ENCODE data around the gene OAS2.

The OAS2 gene

DNA sequence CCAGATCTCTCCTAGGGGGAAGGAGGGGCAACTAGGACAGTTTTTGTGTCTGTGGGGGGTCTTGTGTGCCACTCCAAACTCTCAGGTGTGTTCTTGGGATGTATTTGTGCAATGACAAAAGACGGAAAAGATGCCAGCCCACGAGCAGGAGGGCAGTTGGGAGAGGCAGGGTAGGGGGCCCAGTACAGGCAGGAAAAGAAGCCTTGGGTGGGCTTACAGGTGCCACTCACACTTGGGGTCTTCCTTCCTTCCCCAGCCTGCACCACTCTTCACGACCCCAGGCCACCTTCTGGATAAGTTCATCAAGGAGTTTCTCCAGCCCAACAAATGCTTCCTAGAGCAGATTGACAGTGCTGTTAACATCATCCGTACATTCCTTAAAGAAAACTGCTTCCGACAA lies 24.4 kb downstream of the OAS2 start:
- Histone ChIP-seq H3K4me2 (ENCODE audit: low read length) (no peak overlapping the region), H3K9me3 (ENCODE audit: low read length) (peaks cover 5% of the 10 kb centered on the region), H3K4me3 (ENCODE audit: low read depth, low read length, poor library complexity, severe bottlenecking) (no peak overlapping the region), H3K36me3 (ENCODE audit: insufficient read depth, low read length) (peaks cover 9% of the 10 kb centered on the region), H3K9me2 (ENCODE audit: low read depth, low read length) (no peaks in the 10 kb centered on the region), H2AFZ (ENCODE audit: low read length) (no peak overlapping the region), H3K27me3 (ENCODE audit: insufficient read depth, low read length) (no peaks in the 10 kb centered on the region), H3F3A (ENCODE audit: insufficient read depth, low read length) (0 out of 2 replicates have a peak, but pooled peaks cover 4% of the 10 kb centered on the region), H3K9ac (ENCODE audit: low read length) (no peak overlapping the region), H3K27ac (ENCODE audit: low read depth, low read length, poor library complexity, severe bottlenecking) (no peak overlapping the region), H4K20me1 (ENCODE audit: insufficient read depth, low read length) (no peaks in the 10 kb centered on the region), H3K4me1 (ENCODE audit: insufficient read depth, low read length, severe bottlenecking) (peaks cover 24% of the 10 kb centered on the region), H3K79me2 (ENCODE audit: insufficient read depth, low read length) (no peaks in the 10 kb centered on the region)
- no peak for TF ChIP-seq EZH2 (IDR thresholded peaks at IDR 0.05; ENCODE audit: borderline replicate concordance, low read length)
- TF ChIP-seq, protein P1, sequence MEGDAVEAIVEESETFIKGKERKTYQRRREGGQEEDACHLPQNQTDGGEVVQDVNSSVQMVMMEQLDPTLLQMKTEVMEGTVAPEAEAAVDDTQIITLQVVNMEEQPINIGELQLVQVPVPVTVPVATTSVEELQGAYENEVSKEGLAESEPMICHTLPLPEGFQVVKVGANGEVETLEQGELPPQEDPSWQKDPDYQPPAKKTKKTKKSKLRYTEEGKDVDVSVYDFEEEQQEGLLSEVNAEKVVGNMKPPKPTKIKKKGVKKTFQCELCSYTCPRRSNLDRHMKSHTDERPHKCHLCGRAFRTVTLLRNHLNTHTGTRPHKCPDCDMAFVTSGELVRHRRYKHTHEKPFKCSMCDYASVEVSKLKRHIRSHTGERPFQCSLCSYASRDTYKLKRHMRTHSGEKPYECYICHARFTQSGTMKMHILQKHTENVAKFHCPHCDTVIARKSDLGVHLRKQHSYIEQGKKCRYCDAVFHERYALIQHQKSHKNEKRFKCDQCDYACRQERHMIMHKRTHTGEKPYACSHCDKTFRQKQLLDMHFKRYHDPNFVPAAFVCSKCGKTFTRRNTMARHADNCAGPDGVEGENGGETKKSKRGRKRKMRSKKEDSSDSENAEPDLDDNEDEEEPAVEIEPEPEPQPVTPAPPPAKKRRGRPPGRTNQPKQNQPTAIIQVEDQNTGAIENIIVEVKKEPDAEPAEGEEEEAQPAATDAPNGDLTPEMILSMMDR (IDR thresholded peaks at IDR 0.05; ENCODE audit: low read length) = no peak

DNA sequence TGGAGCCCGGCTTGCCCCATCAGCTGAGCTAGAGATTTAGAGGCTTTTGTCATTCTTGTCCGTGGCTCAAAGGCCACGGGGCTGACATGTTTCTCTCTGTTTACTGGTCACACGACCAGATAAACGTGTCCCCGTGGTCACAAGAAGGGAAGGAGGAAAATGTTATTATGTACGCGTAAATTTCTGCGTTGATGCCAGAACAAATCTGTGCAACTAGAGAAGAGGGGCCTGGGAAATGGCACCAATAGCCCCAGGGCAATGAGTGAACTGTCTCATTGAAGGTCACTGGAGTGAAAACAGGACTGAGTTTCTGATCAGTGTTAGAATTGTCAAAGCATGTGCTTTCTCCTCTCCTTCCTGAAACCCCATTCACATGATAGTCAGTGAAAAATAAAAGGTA lies 25.3 kb downstream of the OAS2 start:
- Histone ChIP-seq H3K27me3 (ENCODE audit: insufficient read depth, low read length) (no peaks in the 10 kb centered on the region), H3K4me2 (ENCODE audit: low read length) (no peak overlapping the region), H2AFZ (ENCODE audit: low read length) (no peak overlapping the region), H3K27ac (ENCODE audit: low read depth, low read length, poor library complexity, severe bottlenecking) (no peak overlapping the region), H3K36me3 (ENCODE audit: insufficient read depth, low read length) (no peaks in the 10 kb centered on the region), H3K79me2 (ENCODE audit: insufficient read depth, low read length) (no peaks in the 10 kb centered on the region), H3K4me1 (ENCODE audit: insufficient read depth, low read length, severe bottlenecking) (peaks cover 17% of the 10 kb centered on the region), H3K9me2 (ENCODE audit: low read depth, low read length) (no peaks in the 10 kb centered on the region), H3F3A (ENCODE audit: insufficient read depth, low read length) (0 out of 2 replicates have a peak, but pooled peaks cover 1% of the 10 kb centered on the region), H3K9me3 (ENCODE audit: low read length) (no peaks in the 10 kb centered on the region), H3K9ac (ENCODE audit: low read length) (no peak overlapping the region), H4K20me1 (ENCODE audit: insufficient read depth, low read length) (no peaks in the 10 kb centered on the region), H3K4me3 (ENCODE audit: low read depth, low read length, poor library complexity, severe bottlenecking) (no peak overlapping the region)
- no peak for TF ChIP-seq EZH2 (IDR thresholded peaks at IDR 0.05; ENCODE audit: borderline replicate concordance, low read length)
- TF ChIP-seq, protein P1 (IDR thresholded peaks at IDR 0.05; ENCODE audit: low read length) = no peak

DNA sequence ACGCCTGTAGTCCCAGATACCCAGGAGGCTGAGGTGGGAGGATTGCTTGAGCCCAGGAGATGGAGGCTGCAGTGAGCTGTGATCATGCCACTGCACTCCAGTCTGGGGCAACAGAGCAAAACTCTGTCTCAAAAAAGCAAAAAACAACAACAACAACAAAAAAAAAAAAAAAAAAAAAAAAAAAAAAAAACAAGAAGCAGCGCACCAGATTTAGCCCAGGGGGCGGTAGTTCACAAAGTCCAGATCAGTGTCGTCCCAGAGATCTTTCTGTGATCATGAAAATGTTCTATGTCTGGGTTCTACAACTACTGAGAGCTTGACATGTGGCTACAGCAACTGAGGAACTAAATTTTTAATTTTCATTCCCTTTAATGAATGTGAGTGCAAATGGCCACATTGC lies 27.4 kb downstream of the OAS2 start:
- Histone ChIP-seq H3K9ac (ENCODE audit: low read length) (no peak overlapping the region), H3K27ac (ENCODE audit: low read depth, low read length, poor library complexity, severe bottlenecking) (no peak overlapping the region), H3K4me3 (ENCODE audit: low read depth, low read length, poor library complexity, severe bottlenecking) (no peak overlapping the region), H3K79me2 (ENCODE audit: insufficient read depth, low read length) (no peaks in the 10 kb centered on the region), H3K4me2 (ENCODE audit: low read length) (no peak overlapping the region), H3K36me3 (ENCODE audit: insufficient read depth, low read length) (no peaks in the 10 kb centered on the region), H3K27me3 (ENCODE audit: insufficient read depth, low read length) (no peaks in the 10 kb centered on the region), H3K9me3 (ENCODE audit: low read length) (no peaks in the 10 kb centered on the region), H3K9me2 (ENCODE audit: low read depth, low read length) (no peaks in the 10 kb centered on the region), H4K20me1 (ENCODE audit: insufficient read depth, low read length) (no peaks in the 10 kb centered on the region), H3K4me1 (ENCODE audit: insufficient read depth, low read length, severe bottlenecking) (no peaks in the 10 kb centered on the region), H2AFZ (ENCODE audit: low read length) (no peak overlapping the region), H3F3A (ENCODE audit: insufficient read depth, low read length) (no peaks in the 10 kb centered on the region)
- no peak for TF ChIP-seq EZH2 (IDR thresholded peaks at IDR 0.05; ENCODE audit: borderline replicate concordance, low read length)
- TF ChIP-seq, protein P1 (IDR thresholded peaks at IDR 0.05; ENCODE audit: low read length) = peak; percentile 38

Measured in OCI-LY1 (cell line).